A673 (cell line): ENCODE results near the gene STRIP1. TPM values are rescaled to one million over a fixed set of nuclear protein-coding genes. Genes with fewer than 3 reads are reported as not detected.
A peak's percentile ranks its signal among the peaks of the same experiment; 100 is the strongest.

Source experiments
- BruUV-seq: library from RNA; stranded (reverse); fragments of 400-500 nt; replicated peaks from 2 replicates; lab custom pipeline; 2021; lab: Mats Ljungman, UMichigan
- CTCF ChIA-PET: fragments of 300-600 bp; sonication (Branson Sonifier 250); formaldehyde crosslinking; loops from one replicate; lab custom pipeline; 2022; ENCODE audit warnings: antibody characterized with exemption; lab: Charles Lee
- POLR2A ChIA-PET: fragments of 300-600 bp; sonication (Branson Sonifier 250); formaldehyde crosslinking; loops from one replicate; lab custom pipeline; 2022; ENCODE audit warnings: antibody characterized with exemption; ENCODE audit not compliant: low non-redundant PET; lab: Charles Lee
- DNase-seq: peaks from one replicate; pipeline ENCODE4 v3.0.0-alpha.2; 2015; ENCODE audit warnings: low spot score
- H3K27ac ChIP-seq: fragments of 200-600 bp; sonication (generic); 2 replicates; pipeline ENCODE4 v1.5.1; 2016; ENCODE audit warnings: mixed run types, low read depth, mild to moderate bottlenecking, mixed read lengths, antibody characterized with exemption, low read length; ENCODE audit not compliant: poor library complexity, severe bottlenecking
- H3K27me3 ChIP-seq: fragments of 200-600 bp; sonication (generic); replicated peaks from 2 replicates; pipeline ENCODE4 v1.6.1; 2017; ENCODE audit warnings: mixed run types, low read depth, mild to moderate bottlenecking, mixed read lengths, antibody characterized with exemption, low read length; ENCODE audit not compliant: insufficient read depth, poor library complexity
- H3K36me3 ChIP-seq: fragments of 200-600 bp; sonication (generic); 2 replicates; pipeline ENCODE4 v1.6.1; 2016; ENCODE audit warnings: mixed run types, mild to moderate bottlenecking, mixed read lengths, antibody characterized with exemption, low read length; ENCODE audit not compliant: insufficient read depth, poor library complexity, severe bottlenecking
- H3K4me1 ChIP-seq: fragments of 200-600 bp; sonication (generic); 2 replicates; pipeline ENCODE4 v1.6.1; 2017; ENCODE audit warnings: mixed run types, mild to moderate bottlenecking, mixed read lengths, antibody characterized with exemption, low read length; ENCODE audit not compliant: insufficient read depth, poor library complexity, severe bottlenecking
- H3K4me3 ChIP-seq: fragments of 200-600 bp; sonication (generic); 2 replicates; pipeline ENCODE4 v1.5.1; 2016; ENCODE audit warnings: low read depth, mixed run types, mild to moderate bottlenecking, mixed read lengths, low read length; ENCODE audit not compliant: poor library complexity, severe bottlenecking
- H3K9me3 ChIP-seq: fragments of 200-600 bp; sonication (generic); 2 replicates; pipeline ENCODE4 v1.6.1; 2016; ENCODE audit warnings: mixed run types, low read depth, mild to moderate bottlenecking, mixed read lengths, antibody characterized with exemption, low read length; ENCODE audit not compliant: poor library complexity, severe bottlenecking
- CTCF ChIP-seq: fragments of 300-800, 200-600 bp; sonication (generic); conservative IDR thresholded peaks from 2 replicates; pipeline ENCODE4 v1.5.1; 2017; ENCODE audit warnings: low read depth, mild to moderate bottlenecking, antibody characterized with exemption, low read length, moderate library complexity, mixed read lengths
- EZH2 ChIP-seq: fragments of 200-600 bp; sonication (generic); IDR thresholded peaks from 2 replicates; pipeline ENCODE4 v1.6.1; 2017; ENCODE audit warnings: borderline replicate concordance, low read depth, mild to moderate bottlenecking, mixed read lengths, antibody characterized with exemption, low read length; ENCODE audit not compliant: poor library complexity, severe bottlenecking
- intact Hi-C: fragments of 100-400 bp; cut with micrococcal nuclease; formaldehyde crosslinking; loops from one replicate; pipeline ENCODE4 v1.10.0; 2022; ENCODE audit not compliant: unreplicated experiment
- total RNA-seq: library from RNA; stranded (reverse); gene quantifications from 2 replicates; pipeline ENCODE4 v1.2.3, GENCODE V29; 2021

The STRIP1 gene
- total RNA-seq, 1 experiment from 2014 or later = 57.7 TPM

GRCh38 chr1:110059133-110059863 lies 24.9 kb downstream of the STRIP1 start:
- CTCF ChIA-PET = interaction anchor here (0.7 to 1.7 kb wide), 3 partner anchors 11 to 32 kb away, joined by 3 to 4 read pairs (median 3); partner anchors contain the start of gene ALX3
- BruUV-seq = no TSS peak
- Histone ChIP-seq H3K36me3 (peaks cover 32% of the 10 kb centered on the region), H3K9me3 (no peaks in the 10 kb centered on the region), H3K27ac (no peak overlapping the region), H3K27me3 (no peaks in the 10 kb centered on the region), H3K4me1 (no peaks in the 10 kb centered on the region), H3K4me3 (no peak overlapping the region)
- no peak for TF ChIP-seq CTCF
- no peak for TF ChIP-seq EZH2
- no peak for DNase-seq
- POLR2A ChIA-PET = no interaction called here
- intact Hi-C loops = no loop called here

- no TSS peak for BruUV-seq
Observed at GRCh38 chr1:110060034-110060661, 25.7 kb downstream of the STRIP1 start.

GRCh38 chr1:110060662-110061060 lies 26.2 kb downstream of the STRIP1 start:
- ChIA-PET POLR2A (no interaction called here), CTCF (interaction anchor here (0.9 to 1.7 kb wide), 3 partner anchors 10 to 31 kb away, joined by 3 to 4 read pairs (median 4); partner anchors contain the start of gene ALX3)
- Histone ChIP-seq H3K9me3 (no peaks in the 10 kb centered on the region), H3K27me3 (no peaks in the 10 kb centered on the region), H3K27ac (no peak overlapping the region), H3K4me1 (peaks cover 13% of the 10 kb centered on the region), H3K4me3 (no peak overlapping the region), H3K36me3 (peaks cover 18% of the 10 kb centered on the region)
- TF ChIP-seq EZH2 (no peak), CTCF (no peak)
- intact Hi-C loops = no loop called here
- no peak for DNase-seq
- BruUV-seq = no TSS peak

More at GRCh38 chr1:110060034-110060661, 25.7 kb downstream of the STRIP1 start:
- ChIA-PET POLR2A (no interaction called here), CTCF (interaction anchor here (0.7 to 1.7 kb wide), 4 partner anchors 11 to 423 kb away, joined by 3 to 5 read pairs (median 4); partner anchors contain the start of gene ALX3)
- no peak overlapping the region for H3K4me3 ChIP-seq
- H3K9me3 ChIP-seq = no peaks in the 10 kb centered on the region
- H3K27ac ChIP-seq = no peak overlapping the region
- TF ChIP-seq EZH2 (no peak), CTCF (peak; percentile 96)
- H3K27me3 ChIP-seq = no peaks in the 10 kb centered on the region
- peaks cover 8% of the 10 kb centered on the region for H3K4me1 ChIP-seq
- peaks cover 23% of the 10 kb centered on the region for H3K36me3 ChIP-seq
- intact Hi-C loops = no loop called here
- DNase-seq = peak; percentile 58
